ENCODE results near the gene EPHB6.
A peak's percentile ranks its signal among the peaks of the same experiment; 100 is the strongest.

EPHB6 gene

DNA sequence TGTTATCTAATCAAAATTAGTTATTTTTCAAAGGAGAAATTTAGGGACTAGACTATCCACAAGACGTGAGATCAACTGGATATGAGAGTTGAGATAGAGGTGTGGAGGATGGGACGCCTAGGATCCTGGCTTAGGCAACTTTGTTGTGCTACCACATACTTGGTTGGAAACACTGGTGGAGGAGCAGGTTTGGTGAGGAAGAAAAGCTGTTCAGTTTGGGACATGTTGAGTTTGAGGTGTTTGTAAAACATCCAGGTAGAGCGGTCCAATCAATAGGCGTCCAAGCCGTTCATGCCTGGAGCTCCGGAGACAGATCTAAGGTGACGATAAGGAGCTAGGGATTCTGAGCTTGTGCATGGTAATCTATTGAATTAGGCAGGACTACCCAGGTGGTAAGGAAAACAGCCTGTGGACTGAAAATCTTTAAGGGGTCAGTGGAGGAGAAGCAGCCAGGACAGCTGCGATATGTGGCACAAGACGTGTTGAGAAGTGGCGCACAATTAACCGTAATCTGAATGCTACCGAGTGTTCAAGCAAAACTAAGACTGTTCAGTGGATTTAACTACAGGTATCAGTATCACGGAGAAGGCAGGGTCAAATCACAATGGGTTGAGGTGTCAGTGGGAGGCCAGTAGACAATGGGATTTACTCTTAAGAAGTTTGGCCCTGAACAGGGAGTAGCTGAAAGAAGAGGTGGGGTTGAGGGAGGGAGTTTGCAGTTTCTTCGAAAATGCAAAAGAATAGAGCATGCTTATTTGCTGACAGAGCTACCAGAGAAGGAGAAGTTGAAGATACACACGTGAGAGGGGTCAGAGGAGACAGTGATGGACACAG lies 46.8 kb downstream of the EPHB6 start:
- DNase-seq (ENCODE audit: low read depth) = peak; percentile 0
- TF ChIP-seq, protein P1, sequence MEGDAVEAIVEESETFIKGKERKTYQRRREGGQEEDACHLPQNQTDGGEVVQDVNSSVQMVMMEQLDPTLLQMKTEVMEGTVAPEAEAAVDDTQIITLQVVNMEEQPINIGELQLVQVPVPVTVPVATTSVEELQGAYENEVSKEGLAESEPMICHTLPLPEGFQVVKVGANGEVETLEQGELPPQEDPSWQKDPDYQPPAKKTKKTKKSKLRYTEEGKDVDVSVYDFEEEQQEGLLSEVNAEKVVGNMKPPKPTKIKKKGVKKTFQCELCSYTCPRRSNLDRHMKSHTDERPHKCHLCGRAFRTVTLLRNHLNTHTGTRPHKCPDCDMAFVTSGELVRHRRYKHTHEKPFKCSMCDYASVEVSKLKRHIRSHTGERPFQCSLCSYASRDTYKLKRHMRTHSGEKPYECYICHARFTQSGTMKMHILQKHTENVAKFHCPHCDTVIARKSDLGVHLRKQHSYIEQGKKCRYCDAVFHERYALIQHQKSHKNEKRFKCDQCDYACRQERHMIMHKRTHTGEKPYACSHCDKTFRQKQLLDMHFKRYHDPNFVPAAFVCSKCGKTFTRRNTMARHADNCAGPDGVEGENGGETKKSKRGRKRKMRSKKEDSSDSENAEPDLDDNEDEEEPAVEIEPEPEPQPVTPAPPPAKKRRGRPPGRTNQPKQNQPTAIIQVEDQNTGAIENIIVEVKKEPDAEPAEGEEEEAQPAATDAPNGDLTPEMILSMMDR (IDR thresholded peaks at IDR 0.05; ENCODE audit: insufficient read depth, low read depth, low read length, missing control alignments) = no peak
- no peak overlapping the region for H3K4me3 ChIP-seq (ENCODE audit: low read length)

GRCh38 chr7:142904128-142904527 lies 49.3 kb downstream of the EPHB6 start:
- DNase-seq (ENCODE audit: low read depth) = no peak
- no peak overlapping the region for H3K4me3 ChIP-seq (ENCODE audit: low read length)
- TF ChIP-seq, protein P1 (IDR thresholded peaks at IDR 0.05; ENCODE audit: insufficient read depth, low read depth, low read length, missing control alignments) = no peak

DNA sequence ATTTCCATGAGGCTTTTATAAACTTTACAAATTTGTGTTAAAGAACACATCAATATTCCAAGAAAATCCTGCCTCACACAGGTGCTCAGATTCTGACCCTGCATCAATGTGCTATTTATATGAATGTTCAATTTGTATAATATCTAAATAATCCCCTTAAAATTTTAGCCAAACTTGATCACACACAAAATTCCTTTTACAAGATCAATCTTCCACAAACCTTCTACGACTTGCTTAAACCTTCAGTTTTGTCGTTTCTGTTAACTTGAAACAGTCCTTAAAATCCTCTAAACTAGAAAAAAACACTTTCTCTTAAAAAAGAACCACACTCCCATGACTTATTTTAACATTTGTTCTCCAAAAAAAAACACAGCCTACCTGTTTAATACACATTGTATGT lies 50.9 kb downstream of the EPHB6 start:
- TF ChIP-seq, protein P1 (IDR thresholded peaks at IDR 0.05; ENCODE audit: insufficient read depth, low read depth, low read length, missing control alignments) = no peak
- no peak overlapping the region for H3K4me3 ChIP-seq (ENCODE audit: low read length)
- DNase-seq (ENCODE audit: low read depth) = no peak

- no peak for DNase-seq (ENCODE audit: low read depth)
- TF ChIP-seq, protein P1 (IDR thresholded peaks at IDR 0.05; ENCODE audit: insufficient read depth, low read depth, low read length, missing control alignments) = no peak
- H3K4me3 ChIP-seq (ENCODE audit: low read length) = no peak overlapping the region
These were observed 51.8 kb downstream of the EPHB6 start for GRCh38 chr7:142906643-142907042.

GRCh38 chr7:142908290-142908689 lies 53.4 kb downstream of the EPHB6 start:
- no peak overlapping the region for H3K4me3 ChIP-seq (ENCODE audit: low read length)
- TF ChIP-seq, protein P1 (IDR thresholded peaks at IDR 0.05; ENCODE audit: insufficient read depth, low read depth, low read length, missing control alignments) = no peak

GRCh38 chr7:142908921-142909890 lies 54.3 kb downstream of the EPHB6 start:
- no peak overlapping the region for H3K4me3 ChIP-seq (ENCODE audit: low read length)
- TF ChIP-seq, protein P1 (IDR thresholded peaks at IDR 0.05; ENCODE audit: insufficient read depth, low read depth, low read length, missing control alignments) = peak; percentile 9
- no peak for DNase-seq (ENCODE audit: low read depth)

More at GRCh38 chr7:142908290-142908689, 53.4 kb downstream of the EPHB6 start:
- no peak for DNase-seq (ENCODE audit: low read depth)

Measured in epithelial cell of esophagus (primary cell).